ENCODE measurements around the gene CELF5. TPM values are rescaled to one million over a fixed set of nuclear protein-coding genes. Genes with fewer than 3 reads are reported as not detected.

CELF5 gene
- total RNA-seq, 2 experiments from 2014 or later = not detected

GRCh38 chr19:3275583-3276340 lies 51.3 kb downstream of the CELF5 start:
- Mint-ChIP-seq H3K27ac (no peak overlapping the region), H3K9me3 (peaks cover 7% of the 10 kb centered on the region), H3K27me3 (ENCODE audit: low read depth) (peaks cover 12% of the 10 kb centered on the region), H3K36me3 (ENCODE audit: low read depth) (no peaks in the 10 kb centered on the region), H3K4me3 (peak overlapping the region; percentile 77), H3K4me1 (ENCODE audit: low read depth) (peaks cover 9% of the 10 kb centered on the region)
- intact Hi-C loops (cut with micrococcal nuclease) = loop anchor here (1.0 kb wide), 1 partner anchor 10 kb away; no protein-coding TSS in a partner anchor
- peak; percentile 94 for DNase-seq
- CTCF ChIA-PET = interaction anchor here (0.5 to 1.3 kb wide), 7 partner anchors 8 to 641 kb away, joined by 3 to 5 read pairs (median 3); no protein-coding TSS in a partner anchor

- H3K36me3 Mint-ChIP-seq (ENCODE audit: low read depth) = no peaks in the 10 kb centered on the region
- intact Hi-C loops (cut with micrococcal nuclease) = loop anchor here (1.0 kb wide), 1 partner anchor 9 kb away; no protein-coding TSS in a partner anchor
- CTCF ChIA-PET = interaction anchor here (0.6 to 1.0 kb wide), 3 partner anchors 12 to 297 kb away, joined by 3 read pairs; no protein-coding TSS in a partner anchor
- peak overlapping the region; percentile 14 for H3K4me3 Mint-ChIP-seq
- no peak overlapping the region for H3K27ac Mint-ChIP-seq
- peaks cover 7% of the 10 kb centered on the region for H3K9me3 Mint-ChIP-seq
- H3K27me3 Mint-ChIP-seq (ENCODE audit: low read depth) = peaks cover 10% of the 10 kb centered on the region
- peaks cover 9% of the 10 kb centered on the region for H3K4me1 Mint-ChIP-seq (ENCODE audit: low read depth)
- peak; percentile 64 for DNase-seq
These were observed 51.9 kb downstream of the CELF5 start for GRCh38 chr19:3276341-3276799.

DNA sequence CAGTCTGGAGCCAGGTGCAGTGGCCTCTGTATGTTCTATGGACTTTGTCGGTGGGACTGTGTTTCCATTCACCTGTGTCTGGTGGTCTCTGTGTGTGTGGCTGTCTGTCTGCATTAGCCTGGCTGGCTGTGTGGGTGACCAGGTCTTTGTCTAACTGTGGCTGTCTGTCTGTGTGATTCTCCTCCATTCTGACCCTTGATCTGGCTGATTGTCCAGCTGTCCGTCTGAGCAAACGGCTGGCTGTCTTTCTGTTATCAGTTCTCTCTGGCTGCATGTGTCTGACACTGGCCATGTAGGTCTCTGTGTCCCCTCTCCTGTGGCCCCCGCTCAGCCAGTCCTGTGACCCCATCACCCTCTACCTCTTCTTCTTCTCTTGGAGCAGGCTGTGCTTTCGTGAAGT lies 53.2 kb downstream of the CELF5 start:
- CTCF ChIA-PET = no interaction called here
- no peak overlapping the region for H3K4me3 Mint-ChIP-seq
- intact Hi-C loops (cut with micrococcal nuclease) = no loop called here

DNA sequence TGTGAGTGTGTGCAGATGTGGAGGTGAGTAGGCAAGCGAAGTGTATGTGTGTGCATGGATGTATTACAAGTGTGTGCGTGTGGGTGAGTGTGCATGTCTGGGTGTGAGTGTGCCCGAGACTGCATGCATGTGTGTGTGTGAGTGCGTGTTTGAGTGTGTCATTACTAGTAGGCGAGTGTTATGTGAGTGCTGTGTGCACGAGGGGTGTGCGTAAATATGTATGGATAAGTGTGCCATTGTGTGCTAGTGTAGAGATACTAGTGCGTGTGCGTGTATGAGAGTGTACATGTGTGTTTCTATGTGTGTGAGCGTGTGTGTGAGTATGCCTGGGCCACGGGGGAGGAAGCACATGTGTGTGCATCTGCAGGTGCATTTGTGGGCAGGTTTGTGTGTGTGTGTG lies 53.8 kb downstream of the CELF5 start:
- peaks cover 2% of the 10 kb centered on the region for H3K9me3 Mint-ChIP-seq
- H3K27me3 Mint-ChIP-seq (ENCODE audit: low read depth) = no peaks in the 10 kb centered on the region
- no peak overlapping the region for H3K4me3 Mint-ChIP-seq
- CTCF ChIA-PET = no interaction called here
- intact Hi-C loops (cut with micrococcal nuclease) = no loop called here
- no peak for DNase-seq
- no peak overlapping the region for H3K27ac Mint-ChIP-seq
- no peaks in the 10 kb centered on the region for H3K36me3 Mint-ChIP-seq (ENCODE audit: low read depth)
- peaks cover 9% of the 10 kb centered on the region for H3K4me1 Mint-ChIP-seq (ENCODE audit: low read depth)

More for the DNA sequence above, 53.2 kb downstream of the CELF5 start:
- Mint-ChIP-seq H3K27ac (no peak overlapping the region), H3K27me3 (ENCODE audit: low read depth) (peaks cover under 1% of the 10 kb centered on the region), H3K9me3 (peaks cover 7% of the 10 kb centered on the region), H3K4me1 (ENCODE audit: low read depth) (peaks cover 9% of the 10 kb centered on the region), H3K36me3 (ENCODE audit: low read depth) (no peaks in the 10 kb centered on the region)
- DNase-seq = no peak

- no peaks in the 10 kb centered on the region for H3K27me3 Mint-ChIP-seq (ENCODE audit: low read depth)
- H3K9me3 Mint-ChIP-seq = no peaks in the 10 kb centered on the region
- intact Hi-C loops (cut with micrococcal nuclease) = no loop called here
- H3K4me3 Mint-ChIP-seq = no peak overlapping the region
- peaks cover 9% of the 10 kb centered on the region for H3K4me1 Mint-ChIP-seq (ENCODE audit: low read depth)
- CTCF ChIA-PET = no interaction called here
- no peak overlapping the region for H3K27ac Mint-ChIP-seq
- DNase-seq = no peak
- no peaks in the 10 kb centered on the region for H3K36me3 Mint-ChIP-seq (ENCODE audit: low read depth)
These were observed 54.3 kb downstream of the CELF5 start for GRCh38 chr19:3278749-3279148.

GRCh38 chr19:3279306-3279705 lies 54.8 kb downstream of the CELF5 start:
- Mint-ChIP-seq H3K9me3 (no peaks in the 10 kb centered on the region), H3K27ac (no peak overlapping the region), H3K27me3 (ENCODE audit: low read depth) (peaks cover 5% of the 10 kb centered on the region), H3K4me3 (no peak overlapping the region), H3K4me1 (ENCODE audit: low read depth) (peaks cover 10% of the 10 kb centered on the region), H3K36me3 (ENCODE audit: low read depth) (no peaks in the 10 kb centered on the region)
- CTCF ChIA-PET = no interaction called here
- intact Hi-C loops (cut with micrococcal nuclease) = no loop called here
- no peak for DNase-seq

GRCh38 chr19:3281026-3281425 lies 56.6 kb downstream of the CELF5 start:
- H3K36me3 Mint-ChIP-seq (ENCODE audit: low read depth) = no peaks in the 10 kb centered on the region
- no peak overlapping the region for H3K27ac Mint-ChIP-seq
- peaks cover under 1% of the 10 kb centered on the region for H3K9me3 Mint-ChIP-seq
- CTCF ChIA-PET = interaction anchor here (0.7 kb wide), 1 partner anchor 139 kb away, joined by 3 read pairs; no protein-coding TSS in a partner anchor
- H3K4me3 Mint-ChIP-seq = no peak overlapping the region
- intact Hi-C loops (cut with micrococcal nuclease) = no loop called here
- peaks cover 8% of the 10 kb centered on the region for H3K4me1 Mint-ChIP-seq (ENCODE audit: low read depth)
- DNase-seq = no peak
- H3K27me3 Mint-ChIP-seq (ENCODE audit: low read depth) = peaks cover 10% of the 10 kb centered on the region

GRCh38 chr19:3282155-3282554 lies 57.7 kb downstream of the CELF5 start:
- Mint-ChIP-seq H3K4me3 (no peak overlapping the region), H3K4me1 (ENCODE audit: low read depth) (peaks cover 10% of the 10 kb centered on the region), H3K27ac (no peak overlapping the region), H3K9me3 (peaks cover 2% of the 10 kb centered on the region), H3K27me3 (ENCODE audit: low read depth) (peaks cover 10% of the 10 kb centered on the region), H3K36me3 (ENCODE audit: low read depth) (no peaks in the 10 kb centered on the region)
- no peak for DNase-seq
- CTCF ChIA-PET = no interaction called here
- intact Hi-C loops (cut with micrococcal nuclease) = no loop called here

DNA sequence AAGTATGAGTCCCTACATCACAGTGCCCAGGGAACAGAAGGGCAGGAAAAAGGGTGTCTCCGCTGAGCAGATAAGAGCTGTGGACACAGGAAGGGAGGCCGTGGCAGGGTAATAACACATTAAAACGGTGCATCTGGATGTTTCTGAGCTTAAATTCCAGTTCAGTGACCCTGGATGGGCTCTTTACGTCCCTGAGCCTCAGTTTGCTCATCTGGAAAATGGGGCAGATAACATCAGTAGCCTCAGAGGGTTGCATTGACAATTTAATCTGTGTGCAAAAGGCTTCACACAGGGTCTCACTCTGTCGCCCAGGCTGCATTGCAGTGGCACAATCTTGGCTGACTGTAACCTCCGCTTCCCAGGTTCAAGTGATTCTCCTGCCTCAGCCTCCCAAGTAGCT lies 58.1 kb downstream of the CELF5 start:
- intact Hi-C loops (cut with micrococcal nuclease) = no loop called here
- Mint-ChIP-seq H3K4me1 (ENCODE audit: low read depth) (peaks cover 10% of the 10 kb centered on the region), H3K27me3 (ENCODE audit: low read depth) (peaks cover 10% of the 10 kb centered on the region), H3K36me3 (ENCODE audit: low read depth) (no peaks in the 10 kb centered on the region), H3K4me3 (no peak overlapping the region), H3K27ac (no peak overlapping the region), H3K9me3 (peaks cover 2% of the 10 kb centered on the region)
- CTCF ChIA-PET = no interaction called here
- no peak for DNase-seq

GRCh38 chr19:3283246-3283751 lies 58.8 kb downstream of the CELF5 start:
- Mint-ChIP-seq H3K36me3 (ENCODE audit: low read depth) (no peaks in the 10 kb centered on the region), H3K9me3 (peaks cover 2% of the 10 kb centered on the region), H3K4me3 (no peak overlapping the region), H3K4me1 (ENCODE audit: low read depth) (peaks cover 10% of the 10 kb centered on the region), H3K27me3 (ENCODE audit: low read depth) (peaks cover 12% of the 10 kb centered on the region), H3K27ac (no peak overlapping the region)
- CTCF ChIA-PET = interaction anchor here (0.6 to 1.1 kb wide), 2 partner anchors 8 to 188 kb away, joined by 5 to 6 read pairs; no protein-coding TSS in a partner anchor
- DNase-seq = no peak
- intact Hi-C loops (cut with micrococcal nuclease) = no loop called here

GRCh38 chr19:3283886-3284657 lies 59.6 kb downstream of the CELF5 start:
- intact Hi-C loops (cut with micrococcal nuclease) = no loop called here
- Mint-ChIP-seq H3K27ac (no peak overlapping the region), H3K9me3 (peaks cover 2% of the 10 kb centered on the region), H3K36me3 (ENCODE audit: low read depth) (no peaks in the 10 kb centered on the region), H3K4me1 (ENCODE audit: low read depth) (peaks cover 10% of the 10 kb centered on the region), H3K27me3 (ENCODE audit: low read depth) (peaks cover 16% of the 10 kb centered on the region), H3K4me3 (peak overlapping the region; percentile 63)
- CTCF ChIA-PET = interaction anchor here (0.6 to 1.1 kb wide), 3 partner anchors 9 to 1309 kb away, joined by 5 to 6 read pairs (median 6); no protein-coding TSS in a partner anchor
- no peak for DNase-seq
